GM19238 (cell line): ENCODE data around the gene GPX2.

ENCODE experiments used
- DNase-seq: peaks from one replicate; pipeline ENCODE4 v3.0.0; 2011; ENCODE audit warnings: low spot score; ENCODE audit not compliant: insufficient read length

The GPX2 gene

DNA sequence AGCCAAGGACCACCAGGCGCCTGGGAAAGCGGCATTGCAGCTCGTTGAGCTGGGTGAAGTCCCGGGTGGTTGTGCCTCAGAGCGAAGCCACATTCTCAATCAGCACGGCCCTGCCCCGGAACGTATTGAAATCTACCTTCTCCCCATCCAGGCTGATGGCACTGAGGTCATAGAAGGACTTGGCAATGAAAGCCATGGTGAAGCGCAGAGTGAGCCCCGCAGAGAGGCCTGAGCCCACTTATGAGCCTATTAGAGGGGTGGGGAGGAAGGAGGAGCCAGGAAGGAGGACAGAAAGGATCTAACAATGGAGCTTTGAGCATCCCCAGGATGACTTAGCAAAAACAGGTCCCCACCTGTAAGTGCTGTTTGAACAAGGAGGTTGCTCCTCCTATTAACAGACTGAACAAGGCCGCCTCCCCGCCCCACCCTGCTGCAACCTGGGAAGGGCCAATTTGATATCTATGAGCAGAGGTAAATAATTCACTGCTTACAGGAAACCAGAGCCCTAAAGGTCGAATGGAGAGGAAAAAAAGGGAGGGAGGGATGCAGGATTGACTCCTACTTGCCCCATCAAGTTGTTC is at the start of gene GPX2:
GPX2 (minus strand) TSS at position 215 of the 581 bp plus-strand sequence; CDS start at position 196, 19 bp downstream.
- no peak for DNase-seq

DNA sequence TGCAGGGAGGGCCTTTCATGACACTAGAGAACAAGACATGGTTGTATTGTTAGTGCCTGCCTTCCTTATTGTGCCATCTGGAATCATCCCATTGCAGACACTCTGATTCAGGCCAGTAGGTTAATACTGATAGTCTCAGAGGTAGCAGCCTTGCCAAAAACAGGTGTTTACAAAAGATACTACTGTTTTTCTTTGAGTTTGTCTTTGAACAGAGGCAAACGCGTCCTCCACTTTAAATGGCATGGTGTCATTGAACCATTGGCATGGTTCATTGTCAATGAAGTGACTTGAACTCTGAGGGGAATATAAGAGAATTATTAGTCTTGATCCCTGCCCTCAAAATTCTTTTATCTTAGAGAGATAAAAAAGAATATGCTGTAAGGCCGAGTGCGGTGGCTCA is 48.4 kb upstream of the GPX2 start:
- DNase-seq: no peak

DNA sequence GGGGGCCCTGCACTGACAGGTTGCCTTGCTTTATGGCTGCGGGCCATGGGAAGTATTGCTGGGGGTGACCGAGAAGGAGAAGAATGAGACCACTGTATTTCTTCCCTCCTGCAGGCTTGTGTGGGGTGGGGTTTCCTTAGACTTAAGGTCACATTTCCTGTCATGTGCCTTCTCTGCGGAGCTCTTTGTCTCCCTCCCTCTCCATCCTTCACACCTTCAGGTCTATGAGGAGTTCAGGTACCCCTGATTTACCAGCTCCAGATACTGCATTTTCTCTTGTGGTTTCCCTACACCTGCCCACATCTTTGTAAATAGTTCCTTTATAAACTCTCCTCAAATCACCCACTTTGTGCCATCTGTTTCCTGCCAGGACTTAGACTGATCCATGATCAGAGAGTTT is 47.8 kb upstream of the GPX2 start:
- DNase-seq: no peak

DNA sequence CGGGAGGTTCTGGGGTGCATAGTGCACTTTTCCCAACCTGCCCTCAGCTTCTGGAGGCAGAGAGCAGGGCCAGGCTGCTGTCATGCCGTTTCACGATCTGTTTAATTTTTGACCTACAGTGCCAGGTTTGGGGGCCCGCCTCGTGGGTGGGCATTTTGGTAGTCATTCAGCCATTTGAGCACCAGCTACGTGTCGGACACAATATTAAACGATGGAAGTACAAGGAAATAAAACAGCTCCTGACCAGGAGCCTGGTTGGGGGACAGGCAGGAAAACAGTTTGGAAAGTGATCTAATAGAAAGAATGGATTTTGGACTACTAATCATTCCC is 44.9 kb upstream of the GPX2 start:
- DNase-seq: no peak

- DNase-seq: peak; percentile 90
Measured at GRCh38 chr14:64986648-64987437, 44.3 kb upstream of the GPX2 start, which contains the start of gene FNTB. Gene FNTB, plus strand, starts transcription at chr14:64986895. Its CDS starts 59 bp downstream, at chr14:64986954.

DNA sequence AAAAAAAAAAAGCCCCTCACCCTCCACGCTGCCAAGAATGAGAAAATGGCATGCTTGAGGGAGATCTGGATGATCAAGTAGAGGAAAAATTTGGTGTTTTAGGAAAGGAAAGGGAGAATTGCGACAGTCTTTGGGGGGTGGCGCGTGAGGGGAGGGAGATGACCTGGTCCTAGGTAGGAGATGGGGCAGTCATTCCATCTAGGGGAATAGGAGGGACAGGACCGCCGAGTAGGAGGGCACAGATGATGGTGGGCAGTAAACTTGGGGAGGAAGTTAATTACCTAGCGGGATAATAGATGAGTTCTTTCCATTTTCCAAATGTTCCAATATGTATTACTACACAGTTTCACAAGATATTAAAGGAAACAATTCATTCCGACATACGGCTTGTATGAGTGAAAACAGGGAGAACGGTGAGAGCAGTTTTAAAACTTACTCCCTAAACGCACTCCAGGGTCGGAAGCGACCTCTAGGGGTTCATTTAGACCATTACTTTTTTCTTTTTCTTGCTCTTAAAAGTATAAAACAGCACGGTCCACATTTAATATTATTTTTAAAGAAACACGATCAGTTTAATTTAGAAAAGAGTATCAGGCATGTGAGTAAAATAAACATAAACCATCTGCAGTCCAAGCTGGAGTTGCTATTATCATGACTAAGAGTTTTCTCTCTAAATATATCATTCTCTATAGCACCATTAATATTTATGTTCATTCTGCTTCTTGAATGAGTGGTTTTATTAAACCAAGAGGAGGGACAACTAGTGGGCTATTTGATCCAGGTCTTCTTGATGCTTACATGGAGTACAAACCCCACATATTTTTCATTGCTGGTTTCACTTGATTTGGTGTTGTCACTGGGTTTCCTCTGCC is 41.1 kb upstream of the GPX2 start:
- DNase-seq: no peak

DNA sequence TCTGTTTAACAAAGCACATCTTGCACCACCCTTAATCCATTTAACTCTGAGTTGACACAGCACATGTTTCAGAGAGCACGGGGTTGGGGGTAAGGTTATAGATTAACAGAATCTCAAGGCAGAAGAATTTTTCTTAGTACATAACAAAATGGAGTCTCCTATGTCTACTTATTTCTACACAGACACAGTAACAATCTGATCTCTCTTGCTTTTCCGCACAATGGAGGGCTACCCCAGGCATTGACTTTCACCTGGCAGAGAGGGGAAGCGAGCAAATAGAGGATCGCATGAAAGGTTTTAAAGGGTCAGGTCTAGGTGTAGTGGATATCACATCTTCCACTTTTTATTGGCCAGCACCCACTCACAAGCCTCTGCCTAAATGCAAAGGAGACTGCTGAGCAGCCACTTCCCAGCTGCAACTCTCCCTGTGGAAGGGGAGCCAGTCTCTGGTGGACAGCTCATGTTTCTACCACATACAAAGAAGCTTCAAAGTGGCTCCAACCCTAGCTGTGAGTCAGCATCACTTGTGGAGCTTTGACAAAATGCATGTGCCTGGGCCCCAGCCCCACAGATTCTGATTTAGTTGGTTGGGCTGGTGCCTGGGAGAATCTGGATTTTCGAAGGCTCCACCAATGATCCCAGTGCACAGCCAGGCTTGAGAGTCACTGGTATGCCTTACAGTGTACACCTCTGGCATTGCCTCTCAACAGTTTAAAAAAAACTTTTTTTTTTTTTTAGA is 37.0 kb upstream of the GPX2 start:
- DNase-seq: no peak

DNA sequence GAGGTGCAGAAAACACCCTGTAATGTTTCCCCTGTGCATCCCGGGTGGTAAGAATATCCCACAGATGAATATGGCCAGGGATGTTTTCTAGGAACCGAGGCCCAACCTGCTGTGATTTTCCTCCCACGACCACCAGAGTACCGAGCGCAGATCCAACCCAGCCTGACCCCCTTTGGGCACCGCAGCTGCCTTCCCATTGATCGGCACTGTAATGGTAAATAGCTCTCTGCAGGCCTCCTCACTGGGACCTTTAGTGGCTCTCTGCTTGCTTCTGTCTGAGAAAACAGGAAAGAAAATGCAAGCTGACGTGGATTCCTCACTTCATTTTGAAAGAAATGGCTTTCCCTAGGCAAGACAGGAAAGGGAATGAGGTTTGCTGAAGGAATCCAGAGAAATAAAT is 32.0 kb upstream of the GPX2 start:
- DNase-seq: no peak

DNA sequence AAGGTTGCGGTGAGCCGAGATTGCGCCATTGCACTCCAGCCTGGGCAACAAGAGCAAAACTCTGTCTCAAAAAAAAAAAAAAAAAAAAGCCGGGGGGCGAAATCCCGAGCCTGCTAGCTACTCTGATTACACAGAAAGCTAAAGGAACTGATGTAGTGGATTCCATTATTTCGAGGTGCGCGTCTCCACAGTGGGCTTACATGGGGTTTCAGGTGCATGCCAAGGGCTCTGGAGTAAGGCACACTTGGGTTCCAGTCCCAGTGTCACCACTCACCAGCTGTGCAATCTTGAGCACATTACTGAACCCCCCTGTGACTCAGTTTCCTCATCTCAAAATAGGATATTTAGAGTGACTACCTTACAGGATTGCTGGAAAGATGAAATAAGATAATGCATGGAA is 31.3 kb upstream of the GPX2 start:
- no peak for DNase-seq

DNA sequence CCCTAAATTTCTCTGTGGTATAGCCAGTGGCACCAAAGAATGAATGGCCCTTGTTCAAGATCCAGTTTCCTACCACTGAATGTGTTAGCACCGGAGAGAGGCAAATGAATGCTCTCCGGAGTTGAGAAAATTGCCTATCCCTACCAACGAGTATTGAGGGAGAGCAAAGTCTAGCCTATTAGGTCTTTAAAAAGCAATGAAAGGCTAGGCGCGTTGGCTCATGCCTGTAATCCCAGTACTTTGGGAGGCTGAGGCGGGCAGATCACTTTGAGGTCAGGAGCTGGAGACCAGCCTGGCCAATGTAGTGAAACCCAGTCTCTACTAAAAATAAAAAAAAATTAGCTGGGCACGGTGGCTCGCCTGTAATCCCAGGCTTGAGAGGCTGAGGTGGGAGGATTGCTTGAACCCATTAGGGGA is 30.5 kb upstream of the GPX2 start:
- DNase-seq: no peak

GRCh38 chr14:64971943-64972791 is 29.6 kb upstream of the GPX2 start, which contains the start of gene RAB15:
Gene RAB15, minus strand, starts transcription at chr14:64972336. Its CDS starts 260 bp downstream, at chr14:64972076.
- peak; percentile 53 for DNase-seq

DNA sequence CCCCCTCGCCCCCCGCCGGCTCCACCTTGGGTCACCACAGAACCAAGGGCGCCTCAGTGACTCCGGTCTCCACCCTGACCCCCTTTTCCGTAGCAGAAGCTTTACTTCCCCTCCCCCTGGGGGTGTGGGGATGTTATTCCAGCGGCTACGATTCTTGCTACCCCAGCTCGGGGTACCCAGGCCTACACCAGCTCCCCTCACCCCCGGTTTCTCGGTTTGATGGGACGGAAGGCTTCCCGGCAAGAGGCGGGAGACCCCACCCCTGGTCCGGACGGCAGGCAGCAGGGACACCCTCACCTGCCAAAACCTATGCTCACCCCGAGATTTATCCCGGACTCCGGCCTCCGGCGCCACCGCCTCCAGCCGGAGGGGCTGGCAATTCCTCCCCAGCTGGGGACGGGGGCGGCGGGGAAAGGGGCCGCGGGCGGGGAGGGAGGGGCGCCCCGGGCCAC is 29.0 kb upstream of the GPX2 start:
- no peak for DNase-seq

GRCh38 chr14:64970776-64971477 is 28.4 kb upstream of the GPX2 start:
- no peak for DNase-seq

DNA sequence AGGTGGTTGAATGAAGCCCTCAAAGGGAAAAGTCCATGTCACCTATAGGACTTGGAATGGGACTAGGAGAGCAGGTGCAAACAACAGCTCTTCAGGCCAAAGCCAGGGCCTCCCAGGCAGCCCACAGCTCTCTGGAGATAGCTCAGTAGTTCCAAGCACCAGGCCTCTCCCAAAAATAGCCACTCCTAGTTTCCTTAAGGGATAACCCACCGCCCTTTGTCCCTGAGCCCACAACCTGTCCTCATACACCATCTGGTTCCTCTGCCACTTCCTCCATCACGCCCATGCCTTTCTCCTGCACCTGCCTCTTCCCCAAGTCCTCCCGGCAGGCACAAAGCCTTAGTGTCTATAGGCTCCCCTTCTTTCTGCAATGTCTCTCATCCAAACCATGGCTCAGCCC is 27.5 kb upstream of the GPX2 start:
- no peak for DNase-seq

DNA sequence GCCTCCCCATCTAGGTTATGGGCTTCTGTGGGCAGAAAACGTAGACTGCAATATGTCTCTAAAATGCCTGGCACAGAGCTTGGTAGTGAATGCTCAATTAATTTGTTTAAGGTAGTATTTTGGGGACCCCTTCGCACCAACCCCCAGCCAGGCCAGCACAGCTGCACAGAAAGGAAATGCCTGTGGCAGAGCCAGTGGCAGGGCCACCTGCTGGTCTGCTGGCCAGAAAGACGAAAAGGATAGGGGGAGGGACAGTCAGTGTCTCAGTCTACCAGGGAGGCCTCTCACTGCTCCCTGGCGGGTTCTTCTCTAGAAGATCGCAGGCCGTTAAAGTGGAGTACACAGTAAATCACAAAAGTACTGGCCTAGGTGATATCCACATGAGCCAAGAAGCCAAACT is 26.1 kb upstream of the GPX2 start:
- no peak for DNase-seq

GRCh38 chr14:64968167-64968566 is 25.6 kb upstream of the GPX2 start:
- no peak for DNase-seq

GRCh38 chr14:64966976-64967375 is 24.4 kb upstream of the GPX2 start:
- DNase-seq: no peak

DNA sequence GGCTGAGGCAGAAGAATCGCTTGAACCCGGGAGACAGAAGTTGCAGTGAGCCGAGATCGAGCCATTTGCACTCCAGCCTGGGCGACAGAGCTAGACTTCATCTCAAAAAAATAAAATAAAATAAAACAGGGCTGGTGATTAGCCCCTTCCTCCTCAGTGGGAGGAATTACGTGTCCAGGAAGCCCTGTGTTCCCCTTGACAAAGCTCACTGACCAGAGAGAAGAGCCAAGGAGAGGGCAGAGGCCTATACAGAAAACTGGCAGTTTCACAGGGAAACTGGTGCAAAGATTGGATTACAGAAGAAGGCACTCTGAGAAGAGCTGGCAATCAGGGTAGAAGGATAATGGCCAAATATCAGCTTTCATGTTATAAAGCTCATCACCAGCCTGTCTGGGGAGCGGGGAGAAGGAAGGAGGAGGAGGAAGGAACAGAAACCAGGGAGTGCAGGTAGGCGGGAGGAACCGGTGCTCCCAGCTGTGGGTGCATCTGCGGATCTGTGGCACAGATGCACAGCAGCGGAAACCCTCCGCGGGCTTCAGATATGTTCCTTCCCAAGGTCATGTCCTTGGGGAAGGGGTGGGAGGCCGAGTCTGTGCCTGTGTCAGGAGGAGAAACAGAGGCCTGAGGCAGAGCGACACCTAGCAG is 22.9 kb upstream of the GPX2 start:
- DNase-seq: no peak

- no peak for DNase-seq
Measured at GRCh38 chr14:64963611-64964010, 21.1 kb upstream of the GPX2 start.
